Omental fat pad (tissue), 4 donors: ENCODE data around the gene SH3BP5. TPM values are rescaled to one million over a fixed set of nuclear protein-coding genes. Genes with fewer than 3 reads are reported as not detected.

ENCODE experiments used
- ATAC-seq: fragments of 150-250 bp; one replicate; pipeline ENCODE4 v1.9.1; 2016; ENCODE audit warnings: mild to moderate bottlenecking, moderate library complexity; ENCODE audit not compliant: low FRiP score
- DNase-seq: peaks from one replicate; pipeline ENCODE4 v3.0.0-alpha.2; 2019; ENCODE audit warnings: low spot score
- CTCF ChIP-seq, 3 donors: fragments of 450-650 bp; IDR thresholded peaks; one replicate each; pipeline ENCODE4 v1.5.1; 2016 to 2017; ENCODE audit warnings: antibody characterized with exemption in 3 of 3, mild to moderate bottlenecking in 3 of 3, moderate library complexity in 2 of 3
- total RNA-seq, 4 donors: library from RNA; depleted of rRNA; stranded (reverse); fragments of >200 nt; gene quantifications; one replicate each; pipeline ENCODE4 v1.1.0, GENCODE V29; 2016

SH3BP5 gene
- total RNA-seq, 4 donors from 2014 or later: 71.1 to 114 (median 88.4) TPM

- no peak for TF ChIP-seq CTCF (IDR thresholded peaks at IDR 0.05)
- DNase-seq: no peak
- no peak for ATAC-seq
Measured at GRCh38 chr3:15264486-15264885, 67.9 kb downstream of the SH3BP5 start.

- TF ChIP-seq CTCF (IDR thresholded peaks at IDR 0.05): no peak
- DNase-seq (no peak), ATAC-seq (no peak)
Measured at GRCh38 chr3:15263926-15264325, 68.5 kb downstream of the SH3BP5 start.

- ATAC-seq (no peak), DNase-seq (no peak)
- TF ChIP-seq CTCF (IDR thresholded peaks at IDR 0.05): no peak
Measured at GRCh38 chr3:15263120-15263519, 69.3 kb downstream of the SH3BP5 start.

GRCh38 chr3:15262021-15262420 is 70.4 kb downstream of the SH3BP5 start:
- DNase-seq (no peak), ATAC-seq (no peak)
- no peak for TF ChIP-seq CTCF (IDR thresholded peaks at IDR 0.05)

GRCh38 chr3:15261274-15261673 is 71.1 kb downstream of the SH3BP5 start:
- no peak for TF ChIP-seq CTCF (IDR thresholded peaks at IDR 0.05)
- DNase-seq (no peak), ATAC-seq (no peak)

- no peak for TF ChIP-seq CTCF (IDR thresholded peaks at IDR 0.05)
- DNase-seq: no peak
- no peak for ATAC-seq
Measured at GRCh38 chr3:15260531-15260930, 71.9 kb downstream of the SH3BP5 start.

GRCh38 chr3:15258720-15259119 is 73.7 kb downstream of the SH3BP5 start:
- no peak for ATAC-seq
- DNase-seq: no peak
- no peak for TF ChIP-seq CTCF (IDR thresholded peaks at IDR 0.05)
